ENCODE data around the gene FAM13A.

FAM13A gene

GRCh38 chr4:88763075-88763474 lies 293.9 kb downstream of the FAM13A start:
- DNase-seq (ENCODE audit: extremely low spot score): no peak
- POLR2A ChIA-PET: no interaction called here
- CTCF ChIA-PET: interaction anchor here (1.0 to 1.6 kb wide), 3 partner anchors 8 to 16 kb away, joined by 3 to 8 read pairs (median 4); no protein-coding TSS in a partner anchor
- no peak for TF ChIP-seq CTCF (IDR thresholded peaks at IDR 0.05; ENCODE audit: control extremely low read depth, extremely low read depth, low read depth, missing control alignments)

GRCh38 chr4:88761861-88762523 lies 295.0 kb downstream of the FAM13A start:
- ChIA-PET CTCF (interaction anchor here (1.6 kb wide), 1 partner anchor 15 kb away, joined by 8 read pairs; no protein-coding TSS in a partner anchor), POLR2A (no interaction called here)
- TF ChIP-seq CTCF (IDR thresholded peaks at IDR 0.05; ENCODE audit: control extremely low read depth, extremely low read depth, low read depth, missing control alignments): no peak
- no peak for DNase-seq (ENCODE audit: extremely low spot score)

GRCh38 chr4:88761342-88761741 lies 295.6 kb downstream of the FAM13A start:
- TF ChIP-seq CTCF (IDR thresholded peaks at IDR 0.05; ENCODE audit: control extremely low read depth, extremely low read depth, low read depth, missing control alignments): no peak
- DNase-seq (ENCODE audit: extremely low spot score): no peak
- CTCF ChIA-PET: no interaction called here
- POLR2A ChIA-PET: no interaction called here

GRCh38 chr4:88759895-88760290 lies 297.1 kb downstream of the FAM13A start:
- TF ChIP-seq CTCF (IDR thresholded peaks at IDR 0.05; ENCODE audit: control extremely low read depth, extremely low read depth, low read depth, missing control alignments): no peak
- DNase-seq (ENCODE audit: extremely low spot score): no peak
- CTCF ChIA-PET: interaction anchor here (1.3 kb wide), 1 partner anchor 9 kb away, joined by 4 read pairs; no protein-coding TSS in a partner anchor
- POLR2A ChIA-PET: no interaction called here

GRCh38 chr4:88759039-88759894 lies 297.7 kb downstream of the FAM13A start:
- ChIA-PET POLR2A (no interaction called here), CTCF (interaction anchor here (1.1 to 1.3 kb wide), 3 partner anchors 9 to 263 kb away, joined by 3 to 4 read pairs (median 3); no protein-coding TSS in a partner anchor)
- no peak for DNase-seq (ENCODE audit: extremely low spot score)
- TF ChIP-seq CTCF (IDR thresholded peaks at IDR 0.05; ENCODE audit: control extremely low read depth, extremely low read depth, low read depth, missing control alignments): no peak

- no peak for TF ChIP-seq CTCF (IDR thresholded peaks at IDR 0.05; ENCODE audit: control extremely low read depth, extremely low read depth, low read depth, missing control alignments)
- POLR2A ChIA-PET: no interaction called here
- no peak for DNase-seq (ENCODE audit: extremely low spot score)
- CTCF ChIA-PET: interaction anchor here (1.1 kb wide), 2 partner anchors 14 to 264 kb away, joined by 3 read pairs; no protein-coding TSS in a partner anchor
These were observed 298.7 kb downstream of the FAM13A start for GRCh38 chr4:88758264-88758663.

Data from GM10248 (cell line).